ENCODE data around the gene HSH2D.

HSH2D gene

DNA sequence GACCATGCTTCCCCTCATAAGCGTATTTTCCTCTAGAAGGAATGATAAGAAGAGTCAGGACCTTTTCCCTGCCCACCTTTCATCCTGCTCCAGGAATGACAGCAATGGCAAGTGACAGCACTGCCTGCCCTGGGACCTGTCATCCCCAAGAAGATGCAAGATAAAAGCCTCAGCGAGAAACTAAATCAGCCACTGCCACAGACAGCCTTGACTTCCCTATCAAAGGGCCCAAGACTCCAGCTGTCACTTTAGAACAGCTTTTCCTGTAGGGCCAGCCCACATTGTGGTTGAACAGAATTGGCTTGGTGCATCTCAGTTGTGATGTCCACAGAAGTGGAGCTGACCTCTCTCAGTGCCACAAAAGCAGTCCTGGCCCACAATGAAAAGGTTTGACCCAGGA is 30.7 kb upstream of the HSH2D start:
- TF ChIP-seq MYC (IDR thresholded peaks at IDR 0.05; ENCODE audit: low read depth, low read length), result no peak
- no peak for TF ChIP-seq POLR2A (IDR thresholded peaks at IDR 0.05; ENCODE audit: extremely low read depth, insufficient read length)
- TF ChIP-seq, protein P1, sequence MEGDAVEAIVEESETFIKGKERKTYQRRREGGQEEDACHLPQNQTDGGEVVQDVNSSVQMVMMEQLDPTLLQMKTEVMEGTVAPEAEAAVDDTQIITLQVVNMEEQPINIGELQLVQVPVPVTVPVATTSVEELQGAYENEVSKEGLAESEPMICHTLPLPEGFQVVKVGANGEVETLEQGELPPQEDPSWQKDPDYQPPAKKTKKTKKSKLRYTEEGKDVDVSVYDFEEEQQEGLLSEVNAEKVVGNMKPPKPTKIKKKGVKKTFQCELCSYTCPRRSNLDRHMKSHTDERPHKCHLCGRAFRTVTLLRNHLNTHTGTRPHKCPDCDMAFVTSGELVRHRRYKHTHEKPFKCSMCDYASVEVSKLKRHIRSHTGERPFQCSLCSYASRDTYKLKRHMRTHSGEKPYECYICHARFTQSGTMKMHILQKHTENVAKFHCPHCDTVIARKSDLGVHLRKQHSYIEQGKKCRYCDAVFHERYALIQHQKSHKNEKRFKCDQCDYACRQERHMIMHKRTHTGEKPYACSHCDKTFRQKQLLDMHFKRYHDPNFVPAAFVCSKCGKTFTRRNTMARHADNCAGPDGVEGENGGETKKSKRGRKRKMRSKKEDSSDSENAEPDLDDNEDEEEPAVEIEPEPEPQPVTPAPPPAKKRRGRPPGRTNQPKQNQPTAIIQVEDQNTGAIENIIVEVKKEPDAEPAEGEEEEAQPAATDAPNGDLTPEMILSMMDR (IDR thresholded peaks at IDR 0.05; ENCODE audit: low read depth, low read length), result no peak
- TF ChIP-seq, protein P2, sequence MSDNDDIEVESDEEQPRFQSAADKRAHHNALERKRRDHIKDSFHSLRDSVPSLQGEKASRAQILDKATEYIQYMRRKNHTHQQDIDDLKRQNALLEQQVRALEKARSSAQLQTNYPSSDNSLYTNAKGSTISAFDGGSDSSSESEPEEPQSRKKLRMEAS (IDR thresholded peaks at IDR 0.05; ENCODE audit: low read depth, low read length), result no peak
- H3K4me3 ChIP-seq (ENCODE audit: low read depth, low read length), result peak overlapping the region; percentile 90
- peak; percentile 65 for DNase-seq (ENCODE audit: low read depth)

DNA sequence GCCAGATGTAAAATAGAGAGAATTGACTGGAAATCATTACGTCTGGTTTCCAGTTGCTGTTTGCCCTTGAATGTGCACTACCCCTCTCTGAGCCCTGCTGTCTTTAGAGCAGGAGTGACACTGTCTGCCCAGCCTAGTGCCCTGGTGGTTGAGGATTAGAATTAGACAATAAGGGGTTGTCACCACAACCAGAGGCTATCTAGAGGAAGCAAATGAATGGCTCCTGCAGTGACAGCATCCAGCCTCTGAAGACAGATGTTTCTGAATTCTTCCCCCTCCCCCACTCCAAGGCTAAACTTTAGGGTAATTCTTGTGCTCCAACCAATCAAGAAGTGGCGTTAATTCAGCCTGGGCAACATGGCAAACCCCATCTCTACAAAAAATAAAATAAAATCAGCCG is 29.8 kb upstream of the HSH2D start:
- peak; percentile 68 for DNase-seq (ENCODE audit: low read depth)
- peak overlapping the region; percentile 90 for H3K4me3 ChIP-seq (ENCODE audit: low read depth, low read length)
- TF ChIP-seq POLR2A (IDR thresholded peaks at IDR 0.05; ENCODE audit: extremely low read depth, insufficient read length) (no peak), MYC (IDR thresholded peaks at IDR 0.05; ENCODE audit: low read depth, low read length) (no peak)
- TF ChIP-seq, protein P2 (IDR thresholded peaks at IDR 0.05; ENCODE audit: low read depth, low read length), result no peak
- TF ChIP-seq, protein P1 (IDR thresholded peaks at IDR 0.05; ENCODE audit: low read depth, low read length), result no peak

DNA sequence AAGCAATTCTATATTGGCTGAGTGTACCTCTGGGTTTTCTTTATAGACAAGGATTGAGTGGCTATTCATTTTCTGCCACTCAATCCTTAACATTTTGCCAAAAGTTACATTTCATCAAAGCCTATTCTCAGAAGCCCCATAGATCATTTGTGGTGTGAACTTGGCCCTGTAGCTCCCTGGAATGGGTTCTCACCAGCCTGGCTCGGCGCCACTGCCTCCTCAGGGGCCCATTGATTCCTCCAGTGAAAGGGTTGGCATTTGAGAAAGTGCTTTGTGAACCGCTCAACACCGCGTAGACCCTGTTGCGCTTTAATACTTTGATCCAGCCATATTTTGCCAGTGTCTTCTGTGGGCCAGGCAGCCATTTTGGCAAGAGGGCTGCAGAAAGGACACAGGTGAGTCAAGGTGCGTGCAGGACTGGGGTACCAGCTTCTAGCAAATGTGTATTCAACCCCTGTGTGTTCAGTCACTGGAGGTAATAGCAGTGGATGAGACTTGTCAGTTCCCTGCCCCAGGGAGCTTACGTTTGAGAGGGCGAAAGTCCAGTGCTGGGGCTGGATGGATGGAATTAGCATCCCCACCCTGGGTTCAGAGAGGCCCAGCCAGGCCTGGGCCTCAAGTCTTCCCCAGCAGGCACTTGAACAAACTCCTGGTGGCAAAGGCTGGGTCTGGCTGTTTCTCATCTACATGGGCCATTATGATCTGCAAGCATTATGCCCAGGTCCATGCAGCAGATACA is 28.0 kb upstream of the HSH2D start:
- no peak for TF ChIP-seq MYC (IDR thresholded peaks at IDR 0.05; ENCODE audit: low read depth, low read length)
- TF ChIP-seq, protein P1 (IDR thresholded peaks at IDR 0.05; ENCODE audit: low read depth, low read length), result no peak
- TF ChIP-seq POLR2A (IDR thresholded peaks at IDR 0.05; ENCODE audit: extremely low read depth, insufficient read length), result no peak
- TF ChIP-seq, protein P2 (IDR thresholded peaks at IDR 0.05; ENCODE audit: low read depth, low read length), result no peak
- peak overlapping the region; percentile 47 for H3K4me3 ChIP-seq (ENCODE audit: low read depth, low read length)
- no peak for DNase-seq (ENCODE audit: low read depth)

DNA sequence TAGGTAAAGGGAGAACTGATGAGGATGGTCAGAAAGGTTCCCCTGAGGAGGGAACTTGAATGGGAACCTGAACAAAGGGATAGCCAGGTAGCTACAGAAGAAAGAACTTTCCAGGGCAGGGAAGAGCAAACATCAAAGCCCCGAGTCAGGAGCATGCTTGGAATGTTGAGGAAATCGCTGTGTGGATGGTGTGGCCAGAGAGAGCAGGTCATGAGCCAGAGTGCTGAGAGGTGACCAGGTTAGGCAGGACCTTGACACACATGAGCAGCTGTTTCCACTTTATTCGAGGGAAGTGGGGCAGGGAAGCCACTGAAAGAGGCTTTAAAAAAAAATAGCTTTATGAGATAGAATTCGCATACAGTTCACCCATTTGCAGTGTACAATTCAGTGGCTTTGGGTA is 27.4 kb upstream of the HSH2D start:
- no peak for DNase-seq (ENCODE audit: low read depth)
- peak overlapping the region; percentile 47 for H3K4me3 ChIP-seq (ENCODE audit: low read depth, low read length)
- no peak for TF ChIP-seq POLR2A (IDR thresholded peaks at IDR 0.05; ENCODE audit: extremely low read depth, insufficient read length)
- TF ChIP-seq, protein P2 (IDR thresholded peaks at IDR 0.05; ENCODE audit: low read depth, low read length), result no peak
- TF ChIP-seq, protein P1 (IDR thresholded peaks at IDR 0.05; ENCODE audit: low read depth, low read length), result no peak
- TF ChIP-seq MYC (IDR thresholded peaks at IDR 0.05; ENCODE audit: low read depth, low read length), result no peak

DNA sequence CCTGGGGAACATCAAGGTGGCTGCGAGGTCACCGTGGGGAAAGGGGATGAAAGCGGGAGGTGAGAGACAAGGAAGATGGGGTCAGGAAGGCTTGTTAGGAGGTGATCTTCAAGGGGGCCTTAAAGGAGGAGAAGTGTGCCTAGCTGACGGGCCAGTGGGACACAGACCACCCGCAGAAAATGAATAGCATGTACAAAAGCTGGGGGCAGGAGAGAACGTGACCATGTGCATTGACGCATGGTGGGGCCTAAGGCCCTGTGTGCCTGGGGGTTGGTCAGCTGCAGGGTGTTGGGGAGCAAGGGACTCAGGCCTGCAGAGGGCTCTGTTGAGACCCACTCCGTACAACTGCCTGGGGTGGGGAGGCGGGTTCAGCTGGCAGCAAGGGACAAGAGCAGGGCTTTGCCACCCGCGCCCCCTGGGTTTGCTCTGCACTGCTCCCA is 25.9 kb upstream of the HSH2D start:
- peak overlapping the region; percentile 44 for H3K4me3 ChIP-seq (ENCODE audit: low read depth, low read length)
- peak; percentile 86 for DNase-seq (ENCODE audit: low read depth)
- TF ChIP-seq POLR2A (IDR thresholded peaks at IDR 0.05; ENCODE audit: extremely low read depth, insufficient read length) (no peak), MYC (IDR thresholded peaks at IDR 0.05; ENCODE audit: low read depth, low read length) (peak; percentile 92)
- TF ChIP-seq, protein P1 (IDR thresholded peaks at IDR 0.05; ENCODE audit: low read depth, low read length), result peak; percentile 32
- TF ChIP-seq, protein P2 (IDR thresholded peaks at IDR 0.05; ENCODE audit: low read depth, low read length), result peak; percentile 93

Measured in NB4 (cell line).